Muscle layer of colon (tissue), 2 donors: ENCODE data around the gene NT5DC4.

Experiments
- H3K27ac ChIP-seq: one replicate; pipeline ENCODE4 v1.7.0; 2013; ENCODE audit warnings: low read depth, mild to moderate bottlenecking, low read length, moderate library complexity
- H3K27me3 ChIP-seq, 2 donors: one replicate each; pipeline ENCODE4 v1.7.0; 2013; ENCODE audit warnings: low read length in 2 of 2, mild to moderate bottlenecking in 2 of 2; ENCODE audit not compliant: insufficient read depth in 2 of 2, control insufficient read depth in 1 of 2
- H3K36me3 ChIP-seq: one replicate; pipeline ENCODE4 v1.7.0; 2013; ENCODE audit warnings: mild to moderate bottlenecking, low read length; ENCODE audit not compliant: insufficient read depth
- H3K4me1 ChIP-seq: one replicate; pipeline ENCODE4 v1.7.0; 2013; ENCODE audit warnings: mild to moderate bottlenecking, low read length; ENCODE audit not compliant: insufficient read depth
- H3K4me3 ChIP-seq, 2 donors: one replicate each; pipeline ENCODE4 v1.7.0; 2013; ENCODE audit warnings: low read length in 2 of 2, low read depth in 1 of 2, mild to moderate bottlenecking in 1 of 2, moderate library complexity in 1 of 2
- H3K9ac ChIP-seq: one replicate; pipeline ENCODE4 v1.7.0; 2013; ENCODE audit warnings: low read length
- H3K9me3 ChIP-seq: one replicate; pipeline ENCODE4 v1.7.0; 2013; ENCODE audit warnings: mild to moderate bottlenecking, low read length
- donor health status: abdominal sarcoma.
- donor health status: Adenocarcinoma of cecum.

The NT5DC4 gene

DNA sequence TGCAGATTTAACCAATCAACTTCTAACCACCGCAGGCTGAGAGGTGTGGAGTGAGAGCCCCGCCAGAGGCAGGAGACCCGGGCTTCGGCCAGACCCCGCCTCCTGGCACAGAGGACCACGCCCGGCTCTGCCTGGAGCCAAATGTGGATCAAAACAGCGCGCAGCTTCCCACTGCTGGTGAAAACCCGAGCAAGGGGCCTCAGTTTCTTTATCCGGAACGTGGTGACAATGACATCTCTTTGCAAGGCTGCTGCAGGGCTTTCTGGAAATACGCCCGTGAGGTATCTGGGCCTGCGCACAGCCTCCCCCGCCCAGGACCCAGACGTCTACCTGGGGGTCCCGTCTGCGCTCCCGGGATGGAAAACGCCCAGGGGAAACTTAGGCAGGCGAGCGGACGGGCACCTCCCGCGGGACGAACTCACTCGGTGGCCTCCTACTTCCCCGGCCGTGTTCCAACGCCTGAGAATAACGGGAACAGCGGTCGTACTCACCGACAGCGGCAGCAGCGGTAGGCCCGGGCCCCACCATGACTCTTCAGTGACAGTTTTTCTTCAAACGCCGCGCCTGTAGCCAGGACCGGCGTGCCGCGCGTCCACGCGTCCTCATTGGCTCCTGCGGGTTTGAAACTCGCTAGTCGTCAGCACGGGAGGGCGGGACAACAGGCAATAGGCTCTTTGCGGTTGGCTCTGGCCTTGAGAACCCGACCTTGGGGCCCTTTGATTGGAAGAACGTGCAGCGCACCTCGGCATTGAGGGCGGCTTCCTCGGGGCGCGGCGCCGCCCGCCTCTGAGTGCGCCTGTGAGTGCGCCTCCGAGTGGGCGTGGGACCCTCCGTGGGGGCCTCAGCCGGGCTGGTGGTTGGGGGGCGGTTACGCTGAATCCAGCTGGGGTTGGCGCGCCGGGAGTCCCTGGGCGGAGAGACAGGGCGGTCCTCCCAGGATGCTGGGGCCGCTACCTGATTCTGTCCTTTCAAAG, 43.5 kb downstream of the NT5DC4 start, which contains the start of gene CKAP2L:
CKAP2L (minus strand) TSS at position 539 of the 974 bp plus-strand sequence; CDS start at position 528, 11 bp downstream.
- H3K4me3 ChIP-seq, result peak within 1 kb of the TSS; percentile 66 to 74
- H3K9ac ChIP-seq, result no peak within 1 kb of the TSS
- no peak within 1 kb of the TSS for H3K27ac ChIP-seq
- no peaks in the 10 kb centered on the region for H3K36me3 ChIP-seq
- H3K27me3 ChIP-seq, result no peaks in the 10 kb centered on the region
- H3K9me3 ChIP-seq, result no peaks in the 10 kb centered on the region
- H3K4me1 ChIP-seq, result peaks cover 7% of the 10 kb centered on the region

DNA sequence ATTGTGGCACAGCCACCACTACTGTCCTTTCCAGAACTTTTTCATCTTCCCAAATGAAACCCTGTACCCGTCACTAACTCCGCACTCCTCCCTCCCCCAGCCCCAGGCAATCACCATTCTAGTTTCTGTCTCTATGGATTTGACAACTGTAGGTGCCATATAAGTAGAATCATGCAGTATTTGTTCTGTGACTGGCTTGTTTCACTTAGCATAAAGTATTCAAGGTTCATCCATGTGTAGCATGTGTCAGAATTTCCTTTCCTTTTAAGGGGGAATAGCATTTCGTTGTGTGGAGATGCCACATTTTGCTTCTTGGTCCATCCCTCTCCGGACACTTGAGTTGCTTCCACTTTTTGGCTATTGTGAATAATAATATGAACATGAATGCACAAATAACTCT, 44.4 kb downstream of the NT5DC4 start:
- H3K9ac ChIP-seq, result no peak overlapping the region
- no peaks in the 10 kb centered on the region for H3K36me3 ChIP-seq
- peaks cover 7% of the 10 kb centered on the region for H3K4me1 ChIP-seq
- no peaks in the 10 kb centered on the region for H3K9me3 ChIP-seq
- peak overlapping the region in 1 of 2 donors; percentile 74 for H3K4me3 ChIP-seq
- no peaks in the 10 kb centered on the region for H3K27me3 ChIP-seq
- no peak overlapping the region for H3K27ac ChIP-seq

DNA sequence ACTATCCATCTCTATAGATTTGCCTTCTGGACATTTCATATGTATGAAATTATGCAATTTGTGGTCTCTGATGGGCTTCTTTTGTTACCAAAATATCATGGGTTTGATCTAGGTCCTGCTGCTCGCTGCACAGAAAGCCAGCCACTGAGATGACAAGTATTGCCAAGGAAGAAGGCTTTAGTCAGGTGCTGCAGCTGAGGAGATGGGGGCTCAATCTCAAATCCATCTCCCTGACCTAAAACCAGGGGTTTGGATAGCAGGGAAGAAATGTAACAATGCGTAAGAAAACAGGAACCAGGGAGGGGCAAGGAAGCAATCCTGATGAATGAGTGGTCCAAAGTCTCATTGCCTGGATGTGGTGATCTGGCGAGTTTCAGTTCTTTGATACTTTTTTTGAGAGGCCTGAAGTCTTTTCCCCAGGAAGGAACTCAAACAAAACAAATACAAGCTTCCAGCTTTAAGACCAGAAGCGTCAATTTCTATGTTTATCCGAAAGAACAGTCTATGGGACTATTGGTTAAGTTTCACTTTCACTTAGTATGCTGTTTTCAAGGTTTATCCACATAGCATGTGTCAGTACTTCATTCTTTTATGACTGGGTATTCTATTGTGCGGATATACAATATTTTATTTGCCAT, 47.0 kb downstream of the NT5DC4 start:
- no peak overlapping the region for H3K9ac ChIP-seq
- H3K27ac ChIP-seq, result peak overlapping the region; percentile 24
- no peaks in the 10 kb centered on the region for H3K36me3 ChIP-seq
- peak overlapping the region in 1 of 2 donors; percentile 6 for H3K4me3 ChIP-seq
- no peaks in the 10 kb centered on the region for H3K27me3 ChIP-seq
- peaks cover 7% of the 10 kb centered on the region for H3K4me1 ChIP-seq
- H3K9me3 ChIP-seq, result no peaks in the 10 kb centered on the region

DNA sequence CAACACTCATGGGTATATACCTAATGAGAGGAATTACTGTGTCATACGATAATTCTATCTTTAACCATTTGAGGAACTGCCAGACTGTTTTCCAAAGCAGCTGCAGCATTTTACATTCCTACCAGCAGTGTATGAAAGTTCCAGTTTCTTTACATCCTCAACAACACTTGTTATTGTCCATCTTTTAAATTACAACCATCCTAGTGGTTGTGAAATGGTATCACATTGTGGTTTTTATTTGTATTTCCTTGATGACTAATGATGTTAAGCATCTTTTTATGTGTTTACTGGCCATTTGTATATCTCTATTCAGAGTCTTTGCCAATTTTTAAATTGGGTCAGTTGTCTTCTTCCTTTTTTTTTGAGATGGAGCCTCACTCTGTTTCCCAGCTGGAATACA, 47.6 kb downstream of the NT5DC4 start:
- Histone ChIP-seq H3K9me3 (no peaks in the 10 kb centered on the region), H3K9ac (no peak overlapping the region), H3K4me1 (peaks cover 7% of the 10 kb centered on the region), H3K27me3 (no peaks in the 10 kb centered on the region), H3K4me3 (peak overlapping the region in 1 of 2 donors; percentile 6), H3K36me3 (no peaks in the 10 kb centered on the region), H3K27ac (no peak overlapping the region)

DNA sequence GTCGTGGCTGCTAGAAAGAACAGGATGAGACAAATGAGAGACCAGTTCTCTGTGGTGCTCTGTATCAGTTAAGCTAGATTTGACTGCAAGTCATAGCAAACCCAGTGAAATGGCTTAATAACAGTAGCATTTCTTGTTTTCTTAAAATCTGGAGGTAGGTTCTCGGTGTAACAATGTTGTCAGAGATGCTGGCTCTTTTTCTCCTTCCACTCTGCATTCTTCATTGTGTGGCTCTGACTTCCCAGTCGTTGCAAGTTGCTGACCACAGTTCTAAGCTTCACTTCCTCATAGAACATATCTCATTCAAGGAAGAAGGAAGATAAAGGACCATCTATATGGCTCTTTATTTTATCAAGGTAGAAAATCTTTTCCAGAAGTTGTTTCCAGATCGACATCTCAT, 51.5 kb downstream of the NT5DC4 start:
- Histone ChIP-seq H3K4me3 (no peak overlapping the region), H3K9ac (no peak overlapping the region), H3K4me1 (no peaks in the 10 kb centered on the region), H3K27me3 (no peaks in the 10 kb centered on the region), H3K9me3 (no peaks in the 10 kb centered on the region), H3K36me3 (no peaks in the 10 kb centered on the region), H3K27ac (no peak overlapping the region)

DNA sequence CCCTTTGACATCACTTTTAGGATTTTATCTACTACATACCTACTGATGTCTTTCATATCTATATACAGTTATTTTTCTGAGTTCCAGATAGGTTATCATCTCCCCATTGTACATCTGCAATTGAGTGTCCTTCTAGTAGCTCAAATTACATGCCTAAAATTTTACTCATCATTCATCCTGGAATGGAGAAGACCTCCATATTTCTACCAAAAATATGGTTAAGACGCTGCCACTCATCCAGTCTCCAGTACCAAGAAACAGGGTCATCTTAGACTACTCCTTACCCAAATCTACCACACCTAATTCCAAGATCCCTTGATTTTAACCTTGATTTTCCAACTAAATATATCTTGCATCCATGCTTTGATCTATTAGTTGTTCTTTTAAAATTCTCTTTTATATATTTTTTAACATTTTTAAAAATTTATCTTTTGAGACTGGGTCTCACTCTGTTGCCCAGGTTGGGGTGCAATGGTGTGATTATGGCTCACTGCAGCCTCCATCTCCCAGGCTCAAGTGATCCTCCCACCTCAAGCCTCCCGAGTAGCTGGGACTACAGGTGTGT, 52.2 kb downstream of the NT5DC4 start:
- Histone ChIP-seq H3K9ac (no peak overlapping the region), H3K4me3 (no peak overlapping the region), H3K9me3 (no peaks in the 10 kb centered on the region), H3K36me3 (no peaks in the 10 kb centered on the region), H3K4me1 (no peaks in the 10 kb centered on the region), H3K27ac (no peak overlapping the region), H3K27me3 (no peaks in the 10 kb centered on the region)

DNA sequence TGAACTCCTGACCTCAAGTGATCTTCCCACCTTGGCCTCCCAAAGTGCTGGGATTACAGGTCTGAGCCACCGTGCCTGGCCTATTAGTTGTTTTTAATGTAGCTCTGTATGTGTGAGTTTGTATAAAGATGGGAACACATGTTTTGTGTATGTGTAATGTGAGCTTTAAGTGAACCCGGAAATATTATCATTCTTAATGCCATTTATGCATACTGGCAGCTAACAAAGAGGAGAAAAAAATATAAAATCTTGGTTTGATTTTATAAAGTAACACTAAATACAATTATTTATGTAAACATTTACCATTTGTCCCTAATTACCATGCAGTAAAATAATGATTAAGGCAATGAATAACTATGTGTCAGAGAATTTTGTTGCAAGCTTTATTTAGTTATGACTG, 52.7 kb downstream of the NT5DC4 start:
- Histone ChIP-seq H3K4me3 (no peak overlapping the region), H3K27me3 (no peaks in the 10 kb centered on the region), H3K4me1 (no peaks in the 10 kb centered on the region), H3K9me3 (no peaks in the 10 kb centered on the region), H3K9ac (no peak overlapping the region), H3K27ac (no peak overlapping the region), H3K36me3 (no peaks in the 10 kb centered on the region)

DNA sequence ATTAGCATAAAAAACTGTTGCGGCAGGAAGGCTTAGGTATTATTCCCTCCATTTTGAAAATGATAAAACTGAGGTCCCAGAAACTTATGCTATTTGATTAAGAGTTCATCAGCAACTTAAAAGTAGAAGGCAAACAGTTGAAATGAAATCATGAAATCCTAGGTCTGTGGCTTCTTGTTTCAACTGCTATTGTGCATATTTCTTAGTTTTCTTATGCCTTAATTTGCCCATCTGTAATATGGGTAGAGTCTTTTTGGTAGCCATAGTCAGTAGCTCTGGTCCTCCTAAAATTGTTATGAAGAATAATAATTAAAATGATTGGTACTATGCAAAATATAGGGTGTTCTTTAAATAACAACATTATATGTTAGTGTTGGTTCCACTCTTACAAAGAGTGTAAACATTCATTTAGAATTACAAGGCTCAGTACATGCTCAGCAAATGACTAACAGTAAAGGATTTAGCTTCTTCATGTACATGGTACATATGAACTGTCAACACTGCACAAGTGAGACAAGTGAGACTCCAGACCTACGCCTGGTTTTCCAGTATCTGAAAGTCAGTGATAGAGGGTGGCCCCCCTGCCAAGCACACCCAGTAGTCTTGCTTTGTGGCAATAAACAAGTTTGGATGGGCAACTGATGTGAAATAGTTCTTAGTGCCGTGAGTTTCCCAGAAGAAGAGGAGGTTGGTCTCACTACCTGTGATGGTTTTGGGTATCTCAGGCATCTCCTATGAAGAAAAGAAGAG, 53.9 kb downstream of the NT5DC4 start:
- no peaks in the 10 kb centered on the region for H3K9me3 ChIP-seq
- no peaks in the 10 kb centered on the region for H3K4me1 ChIP-seq
- no peaks in the 10 kb centered on the region for H3K36me3 ChIP-seq
- H3K27ac ChIP-seq, result no peak overlapping the region
- no peak overlapping the region for H3K9ac ChIP-seq
- H3K27me3 ChIP-seq, result no peaks in the 10 kb centered on the region
- H3K4me3 ChIP-seq, result no peak overlapping the region

DNA sequence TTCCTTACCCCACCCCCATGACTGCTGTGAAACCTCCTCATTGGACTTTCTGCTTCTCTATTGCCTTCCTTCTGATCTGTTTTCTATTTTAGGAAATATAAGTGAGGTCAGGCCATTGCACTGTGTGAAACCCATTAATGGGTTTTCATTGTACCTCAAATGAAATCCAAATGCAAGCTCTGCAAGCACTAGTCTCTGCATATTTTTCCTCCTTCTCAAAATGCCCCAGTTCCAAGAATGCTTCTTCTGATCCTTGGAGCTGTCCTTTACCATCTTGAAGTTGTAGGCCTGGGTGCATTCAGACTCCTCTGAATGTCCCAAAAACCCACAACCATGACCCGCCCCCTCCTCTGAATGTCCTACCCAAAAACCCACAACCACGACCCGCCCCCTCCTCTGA, 55.3 kb downstream of the NT5DC4 start:
- H3K4me3 ChIP-seq, result no peak overlapping the region
- no peaks in the 10 kb centered on the region for H3K27me3 ChIP-seq
- H3K9me3 ChIP-seq, result no peaks in the 10 kb centered on the region
- H3K27ac ChIP-seq, result no peak overlapping the region
- H3K36me3 ChIP-seq, result no peaks in the 10 kb centered on the region
- H3K4me1 ChIP-seq, result no peaks in the 10 kb centered on the region
- H3K9ac ChIP-seq, result no peak overlapping the region

DNA sequence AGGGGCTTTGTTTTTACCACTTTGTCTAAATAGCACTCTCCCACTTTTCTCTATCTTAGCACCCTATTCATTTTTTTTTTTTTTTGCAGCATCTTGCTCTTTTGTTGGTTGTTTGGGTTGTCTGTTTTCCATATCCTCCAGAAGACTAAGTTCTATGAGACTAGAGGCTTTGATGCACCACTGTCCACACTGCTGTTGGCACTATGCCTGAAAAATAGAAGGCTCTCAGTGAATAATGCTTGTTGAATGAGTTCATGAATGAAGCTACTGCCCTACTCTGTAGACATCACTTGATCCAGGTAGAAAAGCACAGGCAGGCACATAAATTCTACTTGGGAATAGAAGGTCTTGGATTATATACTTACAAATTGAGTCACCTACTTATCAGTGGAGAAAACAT, 56.2 kb downstream of the NT5DC4 start:
- no peak overlapping the region for H3K27ac ChIP-seq
- H3K4me1 ChIP-seq, result no peaks in the 10 kb centered on the region
- H3K27me3 ChIP-seq, result no peaks in the 10 kb centered on the region
- H3K9ac ChIP-seq, result no peak overlapping the region
- H3K4me3 ChIP-seq, result no peak overlapping the region
- no peaks in the 10 kb centered on the region for H3K36me3 ChIP-seq
- H3K9me3 ChIP-seq, result no peaks in the 10 kb centered on the region

DNA sequence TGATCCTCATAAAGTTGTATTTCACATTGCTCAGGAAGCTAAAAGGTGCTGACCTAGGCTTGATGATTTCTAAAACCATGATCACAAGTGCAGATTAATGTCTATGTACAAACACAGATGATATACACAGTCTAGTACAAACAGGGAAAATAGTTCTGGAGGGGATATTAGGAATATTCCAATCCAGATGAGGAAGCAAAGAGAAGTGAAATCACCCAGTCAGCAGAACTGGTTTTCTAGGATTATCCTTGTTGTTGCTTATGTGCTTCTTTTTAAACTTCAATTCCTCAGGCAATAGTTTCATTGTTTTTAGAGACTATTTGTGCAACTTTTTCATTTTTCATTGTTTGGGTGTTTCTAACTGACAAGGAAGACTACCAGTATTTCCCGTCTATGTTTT, 58.8 kb downstream of the NT5DC4 start:
- Histone ChIP-seq H3K4me3 (no peak overlapping the region), H3K9me3 (no peaks in the 10 kb centered on the region), H3K9ac (no peak overlapping the region), H3K27me3 (no peaks in the 10 kb centered on the region), H3K36me3 (no peaks in the 10 kb centered on the region), H3K4me1 (no peaks in the 10 kb centered on the region), H3K27ac (no peak overlapping the region)
